H1 (cell line): ENCODE measurements around the gene REXO5. TPM values are rescaled to one million over a fixed set of nuclear protein-coding genes. Genes with fewer than 3 reads are reported as not detected.

ENCODE experiments used
- CTCF ChIA-PET: fragments of 300-600 bp; sonication (Branson Sonifier 250); formaldehyde crosslinking; loops from one replicate; lab custom pipeline; 2021; ENCODE audit not compliant: partially characterized antibody; lab: Charles Lee
- POLR2A ChIA-PET: fragments of 300-600 bp; sonication (Branson Sonifier 250); formaldehyde crosslinking; loops from one replicate; lab custom pipeline; 2021; ENCODE audit warnings: inconsistent platforms; ENCODE audit not compliant: partially characterized antibody; lab: Charles Lee
- DNase-seq, 2 experiments: peaks; one replicate each; pipeline versions ENCODE4 v3.0.0 to v3.0.0-alpha.2; 2010 to 2022; ENCODE audit warnings: low spot score in 2 of 2, low read depth in 1 of 2, mixed read lengths in 1 of 2
- FAIRE-seq: peaks from 2 replicates; lab custom pipeline; 2011; peaks lifted over from hg19 to GRCh38; lab: Jason Lieb, UNC
- H2AFZ ChIP-seq: 2 replicates; pipeline ENCODE4 v1.8.1; 2012; ENCODE audit warnings: low read length, inconsistent platforms
- H2AK5ac ChIP-seq: 2 replicates; pipeline ENCODE4 v1.6.1; 2013; ENCODE audit warnings: low read depth, low read length
- H2BK120ac ChIP-seq: replicated peaks from 2 replicates; pipeline ENCODE3; 2013; ENCODE audit warnings: low read depth, low read length, inconsistent platforms
- H2BK12ac ChIP-seq: 2 replicates; pipeline ENCODE4 v1.6.1; 2013; ENCODE audit warnings: low read depth, low read length
- H2BK15ac ChIP-seq: 2 replicates; pipeline ENCODE4 v1.6.1; 2013; ENCODE audit warnings: low read length
- H2BK20ac ChIP-seq: 2 replicates; pipeline ENCODE4 v1.6.1; 2013; ENCODE audit warnings: low read length
- H2BK5ac ChIP-seq: 2 replicates; pipeline ENCODE4 v1.6.1; 2013; ENCODE audit warnings: low read depth, low read length
- H3K14ac ChIP-seq: 2 replicates; pipeline ENCODE4 v1.6.1; 2013; ENCODE audit warnings: inconsistent platforms; ENCODE audit not compliant: insufficient read length
- H3K18ac ChIP-seq: 2 replicates; pipeline ENCODE4 v1.6.1; 2013; ENCODE audit warnings: low read length; ENCODE audit errors: extremely low read depth
- H3K23ac ChIP-seq: 2 replicates; pipeline ENCODE4 v1.6.1; 2013; ENCODE audit warnings: inconsistent platforms; ENCODE audit not compliant: insufficient read length
- H3K23me2 ChIP-seq: 2 replicates; pipeline ENCODE4 v1.6.1; 2013; ENCODE audit warnings: low read depth, low read length
- H3K27ac ChIP-seq: 2 replicates; pipeline ENCODE4 v1.6.1; 2011; ENCODE audit warnings: low read depth, low read length, inconsistent platforms
- H3K27me3 ChIP-seq, 4 experiments: replicated peaks in 1 of 4; 1 replicate in 1 of 4; 2 replicates in 3 of 4; pipeline versions ENCODE4 v1.6.1 to v1.8.1; 2011 to 2013; ENCODE audit warnings: low read length in 3 of 4, mild to moderate bottlenecking in 3 of 4, inconsistent platforms in 2 of 4, mixed read lengths in 2 of 4, moderate library complexity in 1 of 4; ENCODE audit not compliant: control insufficient read depth in 3 of 4, insufficient read depth in 3 of 4; ENCODE audit errors: extremely low read depth in 1 of 4
- H3K36me3 ChIP-seq, 4 experiments: 2 replicates each; pipeline versions ENCODE4 v1.6.1 to v1.8.1; 2011 to 2013; ENCODE audit warnings: mild to moderate bottlenecking in 4 of 4, low read length in 3 of 4, moderate library complexity in 2 of 4, control low read depth in 1 of 4, inconsistent platforms in 1 of 4; ENCODE audit not compliant: insufficient read depth in 4 of 4, control insufficient read depth in 2 of 4
- H3K4ac ChIP-seq: replicated peaks from 2 replicates; pipeline ENCODE3; 2013; ENCODE audit warnings: low read length, low read depth, mixed read lengths, inconsistent platforms; ENCODE audit not compliant: insufficient read length
- H3K4me1 ChIP-seq, 4 experiments: replicated peaks in 1 of 4; 1 replicate in 1 of 4; 2 replicates in 3 of 4; pipeline versions ENCODE4 v1.6.1 to v1.8.1; 2011 to 2013; ENCODE audit warnings: low read length in 3 of 4, inconsistent platforms in 2 of 4, mixed read lengths in 1 of 4; ENCODE audit not compliant: insufficient read depth in 4 of 4, control insufficient read depth in 3 of 4
- H3K4me2 ChIP-seq, 2 experiments: 2 replicates each; pipeline versions ENCODE4 v1.6.1 to v1.8.1; 2011 to 2013; ENCODE audit warnings: low read depth in 2 of 2, low read length in 2 of 2, control low read depth in 1 of 2, inconsistent platforms in 1 of 2, mild to moderate bottlenecking in 1 of 2; ENCODE audit not compliant: insufficient read depth in 1 of 2
- H3K4me3 ChIP-seq, 4 experiments: fragments of 200-600, 300-600 bp in 1 of 4; sonication (generic), shearing (Covaris generic), sonication (Bioruptor Twin) in 1 of 4; 2 replicates each; pipeline versions ENCODE4 v1.5.1 to v1.8.1; 2011 to 2016; ENCODE audit warnings: low read length in 4 of 4, low read depth in 3 of 4, control low read depth in 2 of 4, inconsistent platforms in 2 of 4, mild to moderate bottlenecking in 2 of 4, mixed read lengths in 1 of 4, moderate library complexity in 1 of 4; ENCODE audit not compliant: insufficient read depth in 2 of 4; ENCODE audit errors: extremely low read depth in 1 of 4
- H3K56ac ChIP-seq: replicated peaks from 2 replicates; pipeline ENCODE3; 2013; ENCODE audit warnings: low read depth, mild to moderate bottlenecking, mixed read lengths, low read length, inconsistent platforms; ENCODE audit not compliant: insufficient read length
- H3K79me1 ChIP-seq: 2 replicates; pipeline ENCODE4 v1.6.1; 2013; ENCODE audit warnings: low read depth, low read length, control low read depth
- H3K79me2 ChIP-seq, 2 experiments: 2 replicates each; pipeline versions ENCODE4 v1.6.1 to v1.8.1; 2012 to 2013; ENCODE audit warnings: low read length in 2 of 2, mild to moderate bottlenecking in 2 of 2, inconsistent platforms in 1 of 2; ENCODE audit not compliant: insufficient read depth in 2 of 2, control insufficient read depth in 1 of 2
- H3K9ac ChIP-seq, 4 experiments: replicated peaks in 1 of 4; 1 replicate in 1 of 4; 2 replicates in 3 of 4; pipeline versions ENCODE4 v1.6.1 to v1.8.1; 2011 to 2013; ENCODE audit warnings: low read depth in 3 of 4, low read length in 3 of 4, control low read depth in 2 of 4, mild to moderate bottlenecking in 2 of 4, moderate library complexity in 2 of 4, inconsistent platforms in 1 of 4; ENCODE audit errors: extremely low read depth in 1 of 4
- H3K9me3 ChIP-seq, 2 experiments: 2 replicates each; pipeline versions ENCODE4 v1.6.1 to v1.8.1; 2012 to 2013; ENCODE audit warnings: mild to moderate bottlenecking in 2 of 2, moderate library complexity in 2 of 2, control low read depth in 1 of 2, inconsistent platforms in 1 of 2, low read depth in 1 of 2, low read length in 1 of 2, mixed read lengths in 1 of 2; ENCODE audit not compliant: insufficient read depth in 2 of 2
- H4K20me1 ChIP-seq, 2 experiments: replicated peaks in 1 of 2; 2 replicates each; pipeline versions ENCODE3 to v1.8.1; 2011 to 2013; ENCODE audit warnings: inconsistent platforms in 2 of 2, low read length in 2 of 2, mild to moderate bottlenecking in 1 of 2; ENCODE audit not compliant: insufficient read depth in 2 of 2, control insufficient read depth in 1 of 2
- H4K5ac ChIP-seq: 2 replicates; pipeline ENCODE4 v1.6.1; 2013; ENCODE audit warnings: low read length, low read depth, mixed read lengths, inconsistent platforms; ENCODE audit not compliant: insufficient read length
- H4K8ac ChIP-seq: 2 replicates; pipeline ENCODE4 v1.8.0; 2013; ENCODE audit warnings: mild to moderate bottlenecking, moderate library complexity, low read length, inconsistent platforms; ENCODE audit not compliant: insufficient read depth; ENCODE audit errors: extremely low read depth
- H4K91ac ChIP-seq: replicated peaks from 2 replicates; pipeline ENCODE3; 2013; ENCODE audit warnings: low read length, mixed read lengths, inconsistent platforms; ENCODE audit not compliant: insufficient read length
- BCL11A ChIP-seq, 2 experiments: IDR thresholded peaks; one replicate each; pipeline ENCODE4 v1.6.1; 2011; ENCODE audit warnings: low read depth in 2 of 2, low read length in 2 of 2, mild to moderate bottlenecking in 2 of 2
- SIN3A ChIP-seq, 2 experiments: IDR thresholded peaks in 1 of 2; conservative IDR thresholded peaks in 1 of 2; 2 replicates each; pipeline ENCODE4 v1.6.1; 2011 to 2012; ENCODE audit warnings: low read length in 2 of 2, improper control_type of control experiment in 1 of 2, low read depth in 1 of 2, mild to moderate bottlenecking in 1 of 2
- SP1 ChIP-seq: IDR thresholded peaks from 2 replicates; pipeline ENCODE4 v1.6.1; 2011; ENCODE audit warnings: low read depth, low read length
- SP4 ChIP-seq: IDR thresholded peaks from 2 replicates; pipeline ENCODE4 v1.6.1; 2012; ENCODE audit warnings: low read length, inconsistent platforms
- WGBS, 2 experiments: shearing (Covaris generic) in 1 of 2; methylation state at CpG; one replicate each; pipeline versions ENCODE4 v1.1.6 to v1.1.7; 2013 to 2015; ENCODE audit warnings: low lambda C conversion rate in 2 of 2, mixed read lengths in 2 of 2, inconsistent platforms in 1 of 2, low coverage in 1 of 2, missing lambda C conversion rate in 1 of 2; ENCODE audit not compliant: insufficient replicate concordance in 2 of 2, insufficient coverage in 1 of 2, insufficient read length in 1 of 2; ENCODE audit errors: extremely low coverage in 1 of 2, missing lambda C conversion rate in 1 of 2; 5-methylcytosine and 5-hydroxymethylcytosine counted together
- polyA plus RNA-seq, 7 experiments: library from polyadenylated mRNA; depleted of rRNA in 3 of 7; stranded (reverse) in 5 of 7; unstranded in 2 of 7; fragments of >200 nt in 5 of 7; fragments of 200-250 nt in 2 of 7; gene quantifications; 1 replicate in 5 of 7; 2 replicates in 1 of 7; 4 replicates in 1 of 7; pipeline versions ENCODE4 v1.2.1 to v1.2.3, GENCODE V29; 2011 to 2013; ENCODE audit warnings: missing spikeins in 2 of 7, mixed read lengths in 2 of 7
- total RNA-seq: library from RNA; stranded (reverse); fragmentation: NEBNext Ultra II Directional; extraction: Animal tissue kit (Norgen Biotek cat#: 25700); gene quantifications from 2 replicates; pipeline ENCODE4 v1.2.1, GENCODE V29; 2021
- TF ChIP-seq, protein P1 (sequence below): IDR thresholded peaks from 2 replicates; pipeline ENCODE4 v1.6.1; 2012; ENCODE audit warnings: inconsistent platforms
- TF ChIP-seq, protein P2 (sequence below): IDR thresholded peaks from 2 replicates; pipeline ENCODE4 v1.6.1; 2012; ENCODE audit warnings: inconsistent platforms

Gene REXO5
- total and polyA plus RNA-seq, 2 of the 8 experiments (the other 6 are each of a cell fraction or from before 2014, with no cell fraction given) = 2.4 to 8.9 TPM

DNA sequence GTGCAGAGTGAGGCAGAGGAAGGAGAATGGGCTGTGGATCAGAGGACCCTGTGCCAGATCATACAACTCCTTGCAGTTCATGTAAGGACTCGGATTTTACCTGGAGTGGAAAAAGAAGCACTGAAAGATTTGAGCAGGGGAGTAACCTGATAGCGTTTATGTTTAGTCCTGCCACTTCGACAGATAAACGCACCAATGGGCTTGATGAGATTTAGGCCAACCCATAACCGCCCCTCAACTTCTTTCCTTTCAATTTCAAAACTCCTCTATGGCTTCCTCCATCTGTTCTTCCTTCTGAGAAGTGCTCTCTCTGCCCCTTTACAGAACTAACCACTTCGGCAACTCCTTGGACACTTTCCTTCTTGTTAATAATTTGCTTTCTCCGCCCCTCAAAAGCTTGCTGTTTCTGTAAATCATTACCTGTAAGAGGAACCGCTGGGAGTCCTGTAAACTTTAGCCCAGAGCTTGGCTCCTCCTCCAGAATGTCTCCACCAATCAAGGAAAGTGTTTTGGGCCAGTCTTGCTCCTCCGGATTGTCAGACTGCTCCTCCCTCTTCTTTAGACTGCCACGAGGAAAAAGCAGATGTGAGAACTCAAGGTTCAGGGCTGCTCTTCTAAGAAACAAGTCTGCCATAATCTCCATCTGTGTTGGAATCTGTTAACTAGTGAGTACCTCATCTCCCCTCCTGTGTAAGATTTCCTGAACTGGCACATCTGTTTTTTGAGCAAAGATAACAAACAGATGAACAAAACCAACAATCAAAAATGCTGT is 42.7 kb upstream of the REXO5 start, which contains the start of gene ACSM3:
Gene ACSM3 (plus strand): TSS at position 554 of the 772 bp plus-strand sequence. CDS start 6,021 bp downstream, outside the sequence.
- H3K18ac ChIP-seq = no peak within 1 kb of the TSS; the same call in 1 of the 2 replicates
- no peak within 1 kb of the TSS for H4K91ac ChIP-seq
- H3K14ac ChIP-seq = no peak within 1 kb of the TSS
- H3K23me2 ChIP-seq = no peaks in the 10 kb centered on the region
- CTCF ChIA-PET = interaction anchor here (1.4 to 1.6 kb wide), 3 partner anchors 12 to 378 kb away, joined by 3 to 4 read pairs (median 3); no protein-coding TSS in a partner anchor
- no peak within 1 kb of the TSS for H2BK15ac ChIP-seq
- H3K9me3 ChIP-seq = no peaks in the 10 kb centered on the region; a peak in 1 of 4 replicates
- H2BK12ac ChIP-seq = no peak within 1 kb of the TSS
- H3K27me3 ChIP-seq = no peaks in the 10 kb centered on the region; a peak in 1 of 7 replicates
- no peaks in the 10 kb centered on the region; a peak in 1 of 7 replicates for H3K4me1 ChIP-seq
- no peak within 1 kb of the TSS for H4K8ac ChIP-seq
- H3K36me3 ChIP-seq = no peaks in the 10 kb centered on the region
- 23% methylated on average over 10 of the region's 10 CpGs; no CpG with 5 or more reads in 1 of the 2 experiments for WGBS, 2 experiments
- no peaks in the 10 kb centered on the region for H3K79me2 ChIP-seq
- FAIRE-seq = peak; percentile 95
- no peak within 1 kb of the TSS for H2BK20ac ChIP-seq
- no peak within 1 kb of the TSS for H3K23ac ChIP-seq
- H3K4me3 ChIP-seq = peak within 1 kb of the TSS; percentile 17 to 71 (median 48); a peak in 6 of 8 replicates
- no peak within 1 kb of the TSS for H2BK120ac ChIP-seq
- H3K4me2 ChIP-seq = peak within 1 kb of the TSS; percentile 61 to 96
- peak within 1 kb of the TSS; percentile 99 for H2AFZ ChIP-seq
- peak within 1 kb of the TSS in 1 of 4 experiments; percentile 66; a peak in 2 of 7 replicates for H3K9ac ChIP-seq
- no peaks in the 10 kb centered on the region for H3K79me1 ChIP-seq
- no peak within 1 kb of the TSS for H3K4ac ChIP-seq
- H4K20me1 ChIP-seq = no peaks in the 10 kb centered on the region
- TF ChIP-seq SP4 (no peak), SP1 (peak; percentile 12; the same call in 1 of the 2 replicates), BCL11A (IDR thresholded peaks at IDR 0.05; ENCODE audit: low read depth in 2 of 2, low read length in 2 of 2) (no peak), SIN3A (conservative IDR thresholded peaks at IDR 0.05 in 1 of 2, IDR thresholded peaks at IDR 0.05 in 1 of 2; ENCODE audit: low read depth in 1 of 2, low read length in 2 of 2) (0 out of 4 replicates have a peak, but pooled peaks of 1 of the 2 experiments have one; percentile 8)
- TF ChIP-seq, protein P1, sequence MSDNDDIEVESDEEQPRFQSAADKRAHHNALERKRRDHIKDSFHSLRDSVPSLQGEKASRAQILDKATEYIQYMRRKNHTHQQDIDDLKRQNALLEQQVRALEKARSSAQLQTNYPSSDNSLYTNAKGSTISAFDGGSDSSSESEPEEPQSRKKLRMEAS = peak; percentile 58; the same call in 1 of the 2 replicates
- TF ChIP-seq, protein P2, sequence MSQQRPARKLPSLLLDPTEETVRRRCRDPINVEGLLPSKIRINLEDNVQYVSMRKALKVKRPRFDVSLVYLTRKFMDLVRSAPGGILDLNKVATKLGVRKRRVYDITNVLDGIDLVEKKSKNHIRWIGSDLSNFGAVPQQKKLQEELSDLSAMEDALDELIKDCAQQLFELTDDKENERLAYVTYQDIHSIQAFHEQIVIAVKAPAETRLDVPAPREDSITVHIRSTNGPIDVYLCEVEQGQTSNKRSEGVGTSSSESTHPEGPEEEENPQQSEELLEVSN = 0 out of 2 replicates have a peak, but pooled peaks have one; percentile 35
- H4K5ac ChIP-seq = no peak within 1 kb of the TSS
- H3K27ac ChIP-seq = 0 out of 2 replicates have a peak within 1 kb of the TSS, but pooled peaks have one; percentile 6
- H2AK5ac ChIP-seq = no peak within 1 kb of the TSS
- H3K56ac ChIP-seq = no peak within 1 kb of the TSS
- H2BK5ac ChIP-seq = peak within 1 kb of the TSS; percentile 67; the same call in 1 of the 2 replicates
- peak; percentile 13 to 55 for DNase-seq
- POLR2A ChIA-PET = interaction anchor here (1.7 kb wide), 1 partner anchor 40 kb away, joined by 5 read pairs; no protein-coding TSS in a partner anchor
